ENCODE results near the gene NRIP3.

DNA sequence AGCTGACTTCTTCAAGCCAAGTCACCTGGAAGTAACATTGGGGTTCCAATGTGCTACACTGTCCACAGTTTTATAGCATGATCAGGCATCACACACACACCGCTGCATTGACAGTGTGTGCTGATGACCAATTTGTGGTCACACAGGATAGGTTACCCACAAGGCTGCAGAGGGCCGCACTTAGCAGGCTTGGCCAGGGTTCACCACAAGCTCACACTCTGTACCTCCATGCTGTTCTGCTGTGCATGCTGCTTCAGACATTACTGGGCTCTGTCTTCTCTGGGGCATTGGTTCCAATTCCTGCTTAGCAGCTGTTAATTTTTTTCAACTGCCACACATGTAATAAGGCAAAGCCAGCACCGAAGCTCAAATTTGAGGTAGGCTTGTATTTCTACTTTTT lies 11.0 kb upstream of the NRIP3 start:
- no peak for TF ChIP-seq CTCF (IDR thresholded peaks at IDR 0.05)
- TF ChIP-seq POLR2A (IDR thresholded peaks at IDR 0.05) = no peak

Measured in heart left ventricle (tissue), 13 donors.